GM19468 (cell line): Measurements from ENCODE around the gene RNF138.
"Not testable (repeated sequence)": the region's sequence is repeated elsewhere in the genome, so short reads cannot be mapped to it uniquely, and the experiment has no call there.

Experiments
- ATAC-seq: cut with Tn5 transposase; IDR thresholded peaks from one replicate; pipeline ENCODE4 v1.9.1; 2021; ENCODE audit warnings: mild to moderate bottlenecking, moderate library complexity, moderate number of reproducible peaks; ENCODE audit not compliant: unreplicated experiment; ENCODE audit errors: extremely low read depth

Gene RNF138

GRCh38 chr18:32167980-32168730 is 76.5 kb downstream of the RNF138 start:
- no peak for ATAC-seq

DNA sequence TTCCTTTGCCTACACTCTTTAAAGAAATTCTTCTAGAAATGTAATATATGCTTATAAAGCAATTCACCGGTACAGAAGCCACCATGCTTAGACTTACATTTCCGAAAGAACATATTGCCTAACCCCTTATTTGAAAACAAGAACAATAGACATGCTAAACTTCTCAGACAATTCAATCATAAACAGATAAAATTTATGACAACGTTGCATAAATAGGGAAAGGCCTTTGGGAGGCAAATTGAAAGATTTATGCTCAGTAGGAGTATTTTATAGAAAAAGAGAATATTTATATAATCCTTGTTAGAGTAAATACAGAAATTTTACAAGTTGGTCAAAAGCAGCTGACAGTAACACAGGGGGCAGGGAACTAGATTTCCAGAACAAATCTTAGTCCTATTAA is 82.0 kb downstream of the RNF138 start:
- ATAC-seq, result no peak

- ATAC-seq, result no peak
Measured at GRCh38 chr18:32174719-32175118, 83.0 kb downstream of the RNF138 start.

DNA sequence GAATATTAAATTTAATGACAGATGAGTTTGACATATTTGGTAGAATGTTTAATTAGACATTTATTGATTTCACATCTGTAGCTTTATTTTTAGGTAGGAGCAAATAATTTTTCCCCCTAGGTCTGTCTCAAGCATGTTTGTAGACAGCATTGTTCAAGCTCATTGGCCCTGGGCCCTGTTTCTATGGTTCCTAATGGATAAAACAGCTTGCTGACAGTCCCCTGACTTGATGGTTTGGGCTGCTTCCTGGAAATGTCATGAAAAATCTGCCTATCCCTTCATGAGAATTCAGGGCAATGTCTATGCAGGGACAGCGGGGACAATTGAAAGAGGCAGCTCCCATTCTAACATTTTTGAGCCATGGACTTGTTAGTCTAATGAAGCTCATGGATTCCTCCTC is 83.6 kb downstream of the RNF138 start:
- no peak for ATAC-seq

DNA sequence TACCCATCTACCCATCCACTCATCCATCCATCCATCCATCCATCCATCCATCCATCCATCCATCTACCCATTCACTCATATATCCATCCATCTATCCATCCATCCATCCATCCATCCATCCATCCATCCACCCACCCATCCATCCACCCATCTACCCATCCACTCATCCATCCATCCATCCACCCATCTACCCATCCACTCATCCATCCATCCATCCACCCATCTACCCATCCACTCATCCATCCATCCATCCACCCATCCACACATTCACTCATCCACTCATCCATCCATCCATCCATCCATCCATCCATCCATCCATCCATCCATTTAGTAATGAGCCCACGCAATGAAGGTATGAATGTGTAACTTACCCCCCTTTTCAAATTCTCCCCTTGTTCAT is 85.1 kb downstream of the RNF138 start:
- not testable (repeated sequence) for ATAC-seq

DNA sequence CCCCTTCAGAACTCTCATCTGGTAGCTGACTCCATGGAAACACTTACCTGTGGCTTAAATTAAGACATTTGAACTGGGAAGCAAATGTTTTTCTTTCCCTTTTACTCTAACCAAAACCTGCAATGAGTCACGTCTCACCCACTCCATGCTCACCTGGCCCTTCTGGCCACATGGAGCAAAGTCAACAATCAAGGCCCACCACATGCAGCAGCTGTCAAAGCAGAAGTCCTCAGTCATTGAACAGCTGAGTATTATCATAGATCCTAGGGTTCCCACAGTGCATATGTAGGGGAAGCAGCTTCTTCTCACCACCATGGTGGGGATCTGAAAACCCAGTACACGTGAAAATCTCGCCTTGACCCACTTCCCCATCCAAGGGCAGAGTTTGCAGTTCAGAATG is 85.9 kb downstream of the RNF138 start:
- ATAC-seq, result no peak
